Spleen (tissue), 11 donors: ENCODE data around the gene KLK15. TPM values are rescaled to one million over a fixed set of nuclear protein-coding genes. Genes with fewer than 3 reads are reported as not detected.

Source experiments
- DNase-seq: peaks from one replicate; pipeline ENCODE4 v3.0.0-alpha.2; 2020
- H3K27ac ChIP-seq, 8 donors: fragments of 200-600 bp; sonication (generic) in 7 of 8; 1 replicate in 4 of 8; 2 replicates in 4 of 8; pipeline versions ENCODE4 v1.5.0 to v1.8.0; 2016 to 2021; ENCODE audit warnings: inconsistent platforms in 4 of 8, mild to moderate bottlenecking in 4 of 8, moderate library complexity in 1 of 8
- H3K27me3 ChIP-seq, 7 donors: fragments of 200-600 bp; sonication (generic) in 6 of 7; replicated peaks in 1 of 7; 1 replicate in 4 of 7; 2 replicates in 3 of 7; pipeline versions ENCODE4 v1.5.0 to v1.8.0; 2016 to 2021; ENCODE audit warnings: inconsistent platforms in 3 of 7, mild to moderate bottlenecking in 1 of 7
- H3K36me3 ChIP-seq, 6 donors: fragments of 200-600 bp; sonication (generic) in 5 of 6; 1 replicate in 4 of 6; 2 replicates in 2 of 6; pipeline versions ENCODE4 v1.5.0 to v1.8.0; 2016 to 2021; ENCODE audit warnings: inconsistent platforms in 2 of 6
- H3K4me1 ChIP-seq, 6 donors: fragments of 200-600 bp; sonication (generic) in 5 of 6; 1 replicate in 3 of 6; 2 replicates in 3 of 6; pipeline versions ENCODE4 v1.5.0 to v1.8.0; 2016 to 2021; ENCODE audit warnings: inconsistent platforms in 3 of 6
- H3K4me3 ChIP-seq, 8 donors: fragments of 200-600 bp; sonication (generic) in 7 of 8; 1 replicate in 4 of 8; 2 replicates in 4 of 8; pipeline versions ENCODE4 v1.5.0 to v1.8.0; 2016 to 2021; ENCODE audit warnings: inconsistent platforms in 4 of 8, mild to moderate bottlenecking in 4 of 8, moderate library complexity in 2 of 8
- H3K9me3 ChIP-seq, 8 donors: fragments of 200-600 bp; sonication (generic) in 7 of 8; 1 replicate in 4 of 8; 2 replicates in 4 of 8; pipeline versions ENCODE4 v1.5.0 to v1.8.0; 2016 to 2021; ENCODE audit warnings: inconsistent platforms in 4 of 8
- CTCF ChIP-seq, 11 experiments: fragments of 200-600 bp in 7 of 11; fragments of 450-650 bp in 4 of 11; sonication (generic) in 4 of 11; IDR thresholded peaks in 8 of 11; conservative IDR thresholded peaks in 3 of 11; 1 replicate in 7 of 11; 2 replicates in 4 of 11; pipeline versions ENCODE4 v1.4.0 to v1.8.0; 2016 to 2021; ENCODE audit warnings: antibody characterized with exemption in 11 of 11, inconsistent platforms in 4 of 11, mild to moderate bottlenecking in 1 of 11
- POLR2A ChIP-seq, 3 donors: fragments of 450-650 bp; IDR thresholded peaks; one replicate each; pipeline ENCODE4 v1.5.1; 2017; ENCODE audit warnings: antibody characterized with exemption in 3 of 3, mild to moderate bottlenecking in 1 of 3
- POLR2AphosphoS5 ChIP-seq, 3 donors: sonication (generic); formaldehyde crosslinking; IDR thresholded peaks; one replicate each; pipeline ENCODE4 v1.5.1; 2017; ENCODE audit warnings: antibody characterized with exemption in 3 of 3
- WGBS, 5 donors: extraction: QIAGEN DNeasy Blood & Tissue Kit in 3 of 5; methylation state at CpG; one replicate each; pipeline versions ENCODE4 v1.1.5 to v1.1.7; 2013 to 2018; 5-methylcytosine and 5-hydroxymethylcytosine counted together
- intact Hi-C: fragments of 100-400 bp; cut with DNase I; formaldehyde crosslinking; loops from one replicate; pipeline ENCODE4 v1.15.0; 2023; ENCODE audit warnings: low total_unique reads
- polyA plus RNA-seq, 3 donors: library from polyadenylated mRNA; stranded (reverse); fragments of 200-250 nt; gene quantifications; one replicate each; pipeline ENCODE4 v1.2.1, GENCODE V29; 2013
- total RNA-seq, 7 donors: library from RNA; depleted of rRNA in 3 of 7; stranded (reverse); fragments of >200 nt in 3 of 7; fragmentation: NEBNext Ultra II Directional in 4 of 7; extraction: Animal tissue kit (Norgen Biotek cat#: 25700) in 4 of 7; gene quantifications; one replicate each; pipeline versions ENCODE4 v1.1.0 to v1.2.1, GENCODE V29; 2016 to 2021
- donor health status: healthy with polysubstance abuse.
- donor health status: DM: no; HTN: no; CAD: no; lungs with moderate emphysema.
- donor health status: DM: no; HTN: no; CAD: no.
- donor health status: Bipolar disorder and iron deficiency.
- donor health status: healthy.
- donor health status: DM: no; HTN: no; CAD: no.
- donor health status: DM: yes; HTN: yes; CAD: no.

Gene KLK15
- total and polyA plus RNA-seq, 10 donors, result 0.07 to 0.13 TPM; not detected in 8

- 61 to 72% (median 68%) methylated on average over 13 to 14 of the region's 14 CpGs for WGBS, 5 donors
- H3K36me3 ChIP-seq, result no peaks in the 10 kb centered on the region
- H3K4me1 ChIP-seq, result peaks cover 0 to 30% (median 15%) of the 10 kb centered on the region in 6 donors
- DNase-seq, result no peak
- no peaks in the 10 kb centered on the region for H3K9me3 ChIP-seq
- no peak for TF ChIP-seq POLR2A (IDR thresholded peaks at IDR 0.05)
- no peak for TF ChIP-seq CTCF (IDR thresholded peaks at IDR 0.05 in 8 of 11, conservative IDR thresholded peaks at IDR 0.05 in 3 of 11)
- no peak for TF ChIP-seq POLR2AphosphoS5 (IDR thresholded peaks at IDR 0.05)
- intact Hi-C loops, result no loop called here
- H3K4me3 ChIP-seq, result no peak within 1 kb of the TSS
- peaks cover 0 to 76% (median 30%) of the 10 kb centered on the region in 7 donors for H3K27me3 ChIP-seq
- H3K27ac ChIP-seq, result no peak within 1 kb of the TSS
Observed at GRCh38 chr19:50823389-50824042, 9.9 kb downstream of the KLK15 start, which contains the start of gene KLK1. KLK1 (minus strand) TSS chr19:50823787; CDS start chr19:50823748, 39 bp downstream.

GRCh38 chr19:50822661-50823208 is 10.6 kb downstream of the KLK15 start:
- TF ChIP-seq POLR2A (IDR thresholded peaks at IDR 0.05), result no peak
- TF ChIP-seq POLR2AphosphoS5 (IDR thresholded peaks at IDR 0.05), result no peak
- no peak for TF ChIP-seq CTCF (IDR thresholded peaks at IDR 0.05 in 8 of 11, conservative IDR thresholded peaks at IDR 0.05 in 3 of 11)
- Histone ChIP-seq H3K27me3 (peaks cover 0 to 84% (median 38%) of the 10 kb centered on the region in 7 donors), H3K27ac (no peak overlapping the region)

GRCh38 chr19:50821622-50822021 is 11.8 kb downstream of the KLK15 start:
- DNase-seq, result no peak
- Histone ChIP-seq H3K4me1 (peaks cover 0 to 39% (median 23%) of the 10 kb centered on the region in 6 donors), H3K27me3 (peaks cover 0 to 83% (median 41%) of the 10 kb centered on the region in 7 donors), H3K27ac (no peak overlapping the region), H3K36me3 (no peaks in the 10 kb centered on the region), H3K9me3 (no peaks in the 10 kb centered on the region), H3K4me3 (no peak overlapping the region)
- WGBS, 5 donors, result 64 to 71% (median 70%) methylated on average over 5 to 8 of the region's 8 CpGs
- TF ChIP-seq CTCF (IDR thresholded peaks at IDR 0.05 in 8 of 11, conservative IDR thresholded peaks at IDR 0.05 in 3 of 11) (no peak), POLR2AphosphoS5 (IDR thresholded peaks at IDR 0.05) (no peak), POLR2A (IDR thresholded peaks at IDR 0.05) (no peak)
- intact Hi-C loops, result no loop called here

More at GRCh38 chr19:50822661-50823208, 10.6 kb downstream of the KLK15 start:
- Histone ChIP-seq H3K4me3 (no peak overlapping the region), H3K9me3 (no peaks in the 10 kb centered on the region), H3K4me1 (peaks cover 0 to 38% (median 23%) of the 10 kb centered on the region in 6 donors), H3K36me3 (no peaks in the 10 kb centered on the region)
- intact Hi-C loops, result no loop called here
- WGBS, 5 donors, result 70 to 79% (median 74%) methylated on average over 7 of the region's 7 CpGs
- DNase-seq, result no peak

- peaks cover 0 to 84% (median 41%) of the 10 kb centered on the region in 7 donors for H3K27me3 ChIP-seq
- 60 to 76% (median 64%) methylated on average over 4 of the region's 4 CpGs for WGBS, 5 donors
Observed at GRCh38 chr19:50821248-50821612, 12.1 kb downstream of the KLK15 start.

More at GRCh38 chr19:50821248-50821612, 12.1 kb downstream of the KLK15 start:
- Histone ChIP-seq H3K27ac (peak overlapping the region in 3 of 8 donors; percentile 11 to 82 (median 21)), H3K4me3 (peak overlapping the region in 1 of 8 donors; percentile 44), H3K9me3 (no peaks in the 10 kb centered on the region), H3K4me1 (peaks cover 0 to 39% (median 23%) of the 10 kb centered on the region in 6 donors), H3K36me3 (no peaks in the 10 kb centered on the region)
- no peak for DNase-seq
- intact Hi-C loops, result no loop called here
- no peak for TF ChIP-seq POLR2A (IDR thresholded peaks at IDR 0.05)
- no peak for TF ChIP-seq POLR2AphosphoS5 (IDR thresholded peaks at IDR 0.05)
- TF ChIP-seq CTCF (IDR thresholded peaks at IDR 0.05 in 8 of 11, conservative IDR thresholded peaks at IDR 0.05 in 3 of 11), result no peak
